CD4-positive, alpha-beta T cell (primary cell): ENCODE results near the gene ADTRP. TPM values are rescaled to one million over a fixed set of nuclear protein-coding genes. Genes with fewer than 3 reads are reported as not detected.

ENCODE experiments used
- ATAC-seq: fragments of 200-7000 bp; cut with Tn5 transposase; one replicate; pipeline ENCODE4 v1.10.0; 2022; ENCODE audit warnings: mild to moderate bottlenecking; ENCODE audit not compliant: poor library complexity
- CTCF ChIA-PET: fragments of 350-600 bp; sonication (Branson Sonifier 250); formaldehyde crosslinking; loops from one replicate; lab custom pipeline; 2021; ENCODE audit warnings: antibody characterized with exemption, inconsistent platforms; lab: Charles Lee
- POLR2A ChIA-PET: fragments of 350-600 bp; sonication (Branson Sonifier 250); formaldehyde crosslinking; loops from one replicate; lab custom pipeline; 2021; ENCODE audit warnings: antibody characterized with exemption, inconsistent platforms; lab: Charles Lee
- DNase-seq, 14 experiments: peaks; one replicate each; pipeline ENCODE4 v3.0.0-alpha.2; 2013 to 2020; ENCODE audit warnings: mixed read lengths in 2 of 14
- H3K27ac ChIP-seq, 2 donors: one replicate each; pipeline versions ENCODE4 v1.5.1 to v1.7.0; 2013; ENCODE audit warnings: low read length in 2 of 2, low read depth in 1 of 2, mild to moderate bottlenecking in 1 of 2
- H3K27me3 ChIP-seq, 2 experiments: 1 replicate in 1 of 2; 2 replicates in 1 of 2; pipeline versions ENCODE4 v1.6.1 to v1.7.0; 2013; ENCODE audit warnings: low read length in 2 of 2, control low read depth in 1 of 2, mild to moderate bottlenecking in 1 of 2, moderate library complexity in 1 of 2; ENCODE audit not compliant: insufficient read depth in 2 of 2, control insufficient read depth in 1 of 2
- H3K36me3 ChIP-seq: one replicate; pipeline ENCODE4 v1.6.1; 2013; ENCODE audit warnings: low read length, control low read depth; ENCODE audit not compliant: insufficient read depth
- H3K4me1 ChIP-seq: one replicate; pipeline ENCODE4 v1.6.1; 2013; ENCODE audit warnings: low read length, control low read depth; ENCODE audit not compliant: insufficient read depth
- H3K4me3 ChIP-seq: one replicate; pipeline ENCODE4 v1.5.1; 2013; ENCODE audit warnings: mild to moderate bottlenecking, low read length, moderate library complexity
- H3K9me3 ChIP-seq, 2 experiments: 1 replicate in 1 of 2; 2 replicates in 1 of 2; pipeline versions ENCODE4 v1.6.1 to v1.7.0; 2013; ENCODE audit warnings: low read length in 2 of 2, mild to moderate bottlenecking in 2 of 2, control low read depth in 1 of 2, moderate library complexity in 1 of 2; ENCODE audit not compliant: control insufficient read depth in 1 of 2, insufficient read depth in 1 of 2
- H3K27ac Mint-ChIP-seq: one replicate; pipeline ENCODE4 v1.8.0; 2020; ENCODE audit warnings: mixed read lengths
- H3K27me3 Mint-ChIP-seq: one replicate; pipeline ENCODE4 v1.8.0; 2021; ENCODE audit warnings: mixed read lengths
- H3K36me3 Mint-ChIP-seq: one replicate; pipeline ENCODE4 v1.8.0; 2021; ENCODE audit warnings: low read depth, mixed read lengths
- H3K4me1 Mint-ChIP-seq: one replicate; pipeline ENCODE4 v1.8.0; 2021; ENCODE audit warnings: low read depth, mixed read lengths
- H3K4me3 Mint-ChIP-seq: one replicate; pipeline ENCODE4 v1.8.0; 2020; ENCODE audit warnings: mild to moderate bottlenecking, mixed read lengths
- H3K9me3 Mint-ChIP-seq: one replicate; pipeline ENCODE4 v1.8.0; 2020; ENCODE audit warnings: mixed read lengths
- intact Hi-C, 2 experiments: fragments of 100-400 bp; cut with DNase I in 1 of 2; cut with micrococcal nuclease in 1 of 2; formaldehyde crosslinking; loops; one replicate each; pipeline versions ENCODE4 v1.15.1 to v1.9.0; 2023 to 2025; cut with DNase I, micrococcal nuclease
- total RNA-seq, 174 experiments: library from RNA in 2 of 174; stranded (reverse) in 2 of 174; gene quantifications; one replicate each; pipeline ENCODE4 v1.2.3 and lab custom pipeline; 2021 to 2026
- TF ChIP-seq, protein P1 (sequence below): fragments of 200-600 bp; IDR thresholded peaks from one replicate; pipeline ENCODE4 v1.8.0; 2022; ENCODE audit warnings: antibody characterized with exemption, mild to moderate bottlenecking

ADTRP gene
- total RNA-seq, 2 experiments from 2014 or later, result 14.3 to 15.2 TPM

DNA sequence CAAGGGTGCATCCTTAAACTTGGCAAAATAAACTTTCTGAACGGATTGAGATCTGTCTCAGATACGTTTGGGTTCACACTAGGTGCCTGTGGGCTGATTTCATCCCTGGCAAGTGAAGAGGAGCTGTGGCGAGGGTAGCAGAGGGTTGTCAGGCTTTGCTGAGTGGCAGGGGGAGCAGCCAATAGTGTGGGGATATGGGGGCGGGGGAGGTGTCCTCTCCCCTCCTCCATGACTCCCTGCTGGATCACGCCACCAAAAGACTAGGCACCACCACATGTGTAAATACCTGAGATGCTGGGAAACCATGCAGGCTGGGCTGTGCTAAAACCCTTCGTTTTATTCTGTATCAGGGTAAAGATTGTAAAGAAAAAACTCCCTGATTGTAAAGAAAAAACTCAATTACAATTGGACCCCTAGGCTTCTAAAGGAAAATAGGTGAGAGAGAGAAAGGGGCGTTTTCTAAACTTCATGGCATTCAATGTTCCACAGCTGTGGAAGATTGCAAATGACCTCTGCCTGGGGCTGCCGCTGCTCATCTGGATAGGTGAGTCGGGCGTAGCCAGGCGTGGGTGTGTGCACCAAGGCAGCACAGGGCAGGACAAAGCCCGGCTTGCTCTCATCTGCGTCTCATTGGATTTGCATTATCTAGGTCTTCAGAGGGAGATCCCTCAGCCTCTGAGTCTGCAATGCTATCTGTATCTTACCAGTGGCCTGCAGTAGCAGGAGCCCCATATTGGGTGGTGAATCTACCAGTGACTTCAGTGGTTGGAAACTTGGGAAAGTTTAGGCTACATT, 26.9 kb upstream of the ADTRP start:
- H3K36me3 ChIP-seq, result no peaks in the 10 kb centered on the region
- intact Hi-C loops, result no loop called here
- peaks cover 14% of the 10 kb centered on the region for H3K4me1 Mint-ChIP-seq
- TF ChIP-seq, protein P1, sequence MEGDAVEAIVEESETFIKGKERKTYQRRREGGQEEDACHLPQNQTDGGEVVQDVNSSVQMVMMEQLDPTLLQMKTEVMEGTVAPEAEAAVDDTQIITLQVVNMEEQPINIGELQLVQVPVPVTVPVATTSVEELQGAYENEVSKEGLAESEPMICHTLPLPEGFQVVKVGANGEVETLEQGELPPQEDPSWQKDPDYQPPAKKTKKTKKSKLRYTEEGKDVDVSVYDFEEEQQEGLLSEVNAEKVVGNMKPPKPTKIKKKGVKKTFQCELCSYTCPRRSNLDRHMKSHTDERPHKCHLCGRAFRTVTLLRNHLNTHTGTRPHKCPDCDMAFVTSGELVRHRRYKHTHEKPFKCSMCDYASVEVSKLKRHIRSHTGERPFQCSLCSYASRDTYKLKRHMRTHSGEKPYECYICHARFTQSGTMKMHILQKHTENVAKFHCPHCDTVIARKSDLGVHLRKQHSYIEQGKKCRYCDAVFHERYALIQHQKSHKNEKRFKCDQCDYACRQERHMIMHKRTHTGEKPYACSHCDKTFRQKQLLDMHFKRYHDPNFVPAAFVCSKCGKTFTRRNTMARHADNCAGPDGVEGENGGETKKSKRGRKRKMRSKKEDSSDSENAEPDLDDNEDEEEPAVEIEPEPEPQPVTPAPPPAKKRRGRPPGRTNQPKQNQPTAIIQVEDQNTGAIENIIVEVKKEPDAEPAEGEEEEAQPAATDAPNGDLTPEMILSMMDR, result no peak
- peaks cover 10% of the 10 kb centered on the region for H3K4me1 ChIP-seq
- H3K27ac ChIP-seq, result no peak overlapping the region
- no peak overlapping the region for H3K27ac Mint-ChIP-seq
- H3K9me3 ChIP-seq, result no peaks in the 10 kb centered on the region
- ChIA-PET CTCF (no interaction called here), POLR2A (no interaction called here)
- H3K27me3 Mint-ChIP-seq, result no peaks in the 10 kb centered on the region
- no peaks in the 10 kb centered on the region for H3K9me3 Mint-ChIP-seq
- no peaks in the 10 kb centered on the region for H3K36me3 Mint-ChIP-seq
- no peaks in the 10 kb centered on the region for H3K27me3 ChIP-seq
- no peak overlapping the region for H3K4me3 ChIP-seq
- no peak overlapping the region for H3K4me3 Mint-ChIP-seq
- no peak for DNase-seq
- no peak for ATAC-seq

GRCh38 chr6:11804701-11805100, 26.1 kb upstream of the ADTRP start:
- no peak for DNase-seq
- Histone ChIP-seq H3K4me1 (peaks cover 10% of the 10 kb centered on the region), H3K36me3 (no peaks in the 10 kb centered on the region), H3K4me3 (no peak overlapping the region), H3K27ac (no peak overlapping the region), H3K9me3 (no peaks in the 10 kb centered on the region), H3K27me3 (no peaks in the 10 kb centered on the region)
- no peaks in the 10 kb centered on the region for H3K9me3 Mint-ChIP-seq
- TF ChIP-seq, protein P1, result no peak
- ChIA-PET POLR2A (no interaction called here), CTCF (no interaction called here)
- H3K4me3 Mint-ChIP-seq, result no peak overlapping the region
- no peak for ATAC-seq
- H3K36me3 Mint-ChIP-seq, result no peaks in the 10 kb centered on the region
- H3K4me1 Mint-ChIP-seq, result peaks cover 14% of the 10 kb centered on the region
- intact Hi-C loops, result no loop called here
- H3K27me3 Mint-ChIP-seq, result no peaks in the 10 kb centered on the region
- no peak overlapping the region for H3K27ac Mint-ChIP-seq

DNA sequence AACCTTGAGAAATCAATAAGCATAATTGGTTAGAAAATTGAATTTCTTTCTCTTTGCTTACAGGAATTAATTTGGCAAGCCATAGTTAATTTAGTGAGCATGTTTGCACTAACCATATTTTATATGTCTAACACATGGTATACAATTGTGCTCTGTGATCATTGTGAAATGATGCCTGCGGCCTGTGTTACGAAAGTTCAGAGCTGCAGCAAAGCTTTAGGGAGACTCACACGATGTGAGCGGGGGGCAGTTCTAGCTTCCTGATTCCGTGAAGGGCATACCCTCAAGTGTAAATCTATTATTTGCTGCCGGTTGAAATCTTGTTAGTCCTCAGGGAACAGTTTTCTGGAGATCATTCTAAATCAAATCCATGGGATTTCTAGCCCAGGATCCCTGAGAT, 25.5 kb upstream of the ADTRP start:
- Histone ChIP-seq H3K9me3 (no peaks in the 10 kb centered on the region), H3K4me1 (peaks cover 10% of the 10 kb centered on the region), H3K4me3 (no peak overlapping the region), H3K27me3 (no peaks in the 10 kb centered on the region), H3K27ac (no peak overlapping the region), H3K36me3 (no peaks in the 10 kb centered on the region)
- ATAC-seq (no peak), DNase-seq (no peak)
- H3K27me3 Mint-ChIP-seq, result no peaks in the 10 kb centered on the region
- intact Hi-C loops, result no loop called here
- CTCF ChIA-PET, result no interaction called here
- TF ChIP-seq, protein P1, result no peak
- H3K4me1 Mint-ChIP-seq, result peaks cover 14% of the 10 kb centered on the region
- POLR2A ChIA-PET, result no interaction called here
- no peaks in the 10 kb centered on the region for H3K9me3 Mint-ChIP-seq
- H3K36me3 Mint-ChIP-seq, result no peaks in the 10 kb centered on the region
- H3K4me3 Mint-ChIP-seq, result no peak overlapping the region
- H3K27ac Mint-ChIP-seq, result no peak overlapping the region
